AG09319 (cell line): ENCODE data around the gene KCND2.
"Not testable (repeated sequence)": the region's sequence is repeated elsewhere in the genome, so short reads cannot be mapped to it uniquely, and the experiment has no call there.

Source experiments
- DNase-seq: peaks from one replicate; pipeline ENCODE4 v3.0.0-alpha.2; 2010; ENCODE audit warnings: low read depth; ENCODE audit errors: extremely low read depth
- TF ChIP-seq, protein P1 (sequence below): IDR thresholded peaks from 2 replicates; pipeline ENCODE4 v1.5.1; 2011; ENCODE audit warnings: low read depth, mild to moderate bottlenecking, inconsistent platforms, low read length, moderate library complexity

KCND2 gene

GRCh38 chr7:120539321-120539720 is 266.3 kb downstream of the KCND2 start:
- no peak for DNase-seq
- TF ChIP-seq, protein P1, sequence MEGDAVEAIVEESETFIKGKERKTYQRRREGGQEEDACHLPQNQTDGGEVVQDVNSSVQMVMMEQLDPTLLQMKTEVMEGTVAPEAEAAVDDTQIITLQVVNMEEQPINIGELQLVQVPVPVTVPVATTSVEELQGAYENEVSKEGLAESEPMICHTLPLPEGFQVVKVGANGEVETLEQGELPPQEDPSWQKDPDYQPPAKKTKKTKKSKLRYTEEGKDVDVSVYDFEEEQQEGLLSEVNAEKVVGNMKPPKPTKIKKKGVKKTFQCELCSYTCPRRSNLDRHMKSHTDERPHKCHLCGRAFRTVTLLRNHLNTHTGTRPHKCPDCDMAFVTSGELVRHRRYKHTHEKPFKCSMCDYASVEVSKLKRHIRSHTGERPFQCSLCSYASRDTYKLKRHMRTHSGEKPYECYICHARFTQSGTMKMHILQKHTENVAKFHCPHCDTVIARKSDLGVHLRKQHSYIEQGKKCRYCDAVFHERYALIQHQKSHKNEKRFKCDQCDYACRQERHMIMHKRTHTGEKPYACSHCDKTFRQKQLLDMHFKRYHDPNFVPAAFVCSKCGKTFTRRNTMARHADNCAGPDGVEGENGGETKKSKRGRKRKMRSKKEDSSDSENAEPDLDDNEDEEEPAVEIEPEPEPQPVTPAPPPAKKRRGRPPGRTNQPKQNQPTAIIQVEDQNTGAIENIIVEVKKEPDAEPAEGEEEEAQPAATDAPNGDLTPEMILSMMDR = no peak

DNA sequence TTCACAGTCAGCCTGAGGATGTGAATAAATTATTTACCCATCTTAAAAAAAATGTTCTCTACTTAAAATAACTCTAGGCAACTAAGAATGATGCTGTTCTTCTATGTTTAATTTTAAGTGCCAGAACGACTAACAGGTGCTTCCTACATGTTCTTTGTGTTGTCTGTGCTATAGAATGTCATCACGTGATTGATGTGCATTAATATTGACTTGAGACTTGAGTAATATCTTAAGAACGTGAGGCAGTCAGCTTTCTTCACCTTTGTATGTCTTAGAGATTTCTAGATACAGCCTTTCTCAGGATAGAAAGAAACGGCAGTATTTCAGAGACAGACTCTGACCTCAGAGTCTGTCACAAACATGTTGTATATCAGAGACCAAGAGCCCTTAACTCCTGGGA is 274.6 kb downstream of the KCND2 start:
- TF ChIP-seq, protein P1 = no peak
- DNase-seq = no peak

DNA sequence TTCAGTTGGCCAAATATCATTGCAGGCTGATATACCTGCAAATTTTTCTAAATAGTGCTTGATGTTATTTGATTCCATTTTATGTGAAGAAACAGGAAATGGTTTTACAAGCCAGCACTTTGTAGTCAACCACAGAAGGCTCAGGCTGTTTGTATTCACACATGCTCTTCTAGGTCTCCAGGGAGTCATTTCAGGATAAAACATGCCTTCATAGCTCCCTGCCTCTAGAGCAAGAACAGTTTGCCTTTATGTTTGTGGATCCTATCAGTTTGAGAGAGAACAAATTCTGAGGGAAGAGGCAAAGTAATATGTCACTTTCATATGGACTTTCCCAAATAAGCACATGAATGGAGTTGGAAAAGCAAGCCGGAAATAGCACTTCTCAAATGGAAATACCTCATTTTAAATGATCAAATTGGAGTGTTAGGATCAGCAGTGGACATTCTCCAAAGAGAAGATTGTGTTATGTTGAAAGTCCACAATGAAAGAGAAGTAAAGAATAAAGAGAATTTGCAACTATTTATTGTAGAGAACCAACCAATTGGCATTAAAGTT is 277.6 kb downstream of the KCND2 start:
- DNase-seq = no peak
- TF ChIP-seq, protein P1 = no peak

GRCh38 chr7:120553491-120553890 is 280.5 kb downstream of the KCND2 start:
- DNase-seq = no peak
- TF ChIP-seq, protein P1 = no peak

DNA sequence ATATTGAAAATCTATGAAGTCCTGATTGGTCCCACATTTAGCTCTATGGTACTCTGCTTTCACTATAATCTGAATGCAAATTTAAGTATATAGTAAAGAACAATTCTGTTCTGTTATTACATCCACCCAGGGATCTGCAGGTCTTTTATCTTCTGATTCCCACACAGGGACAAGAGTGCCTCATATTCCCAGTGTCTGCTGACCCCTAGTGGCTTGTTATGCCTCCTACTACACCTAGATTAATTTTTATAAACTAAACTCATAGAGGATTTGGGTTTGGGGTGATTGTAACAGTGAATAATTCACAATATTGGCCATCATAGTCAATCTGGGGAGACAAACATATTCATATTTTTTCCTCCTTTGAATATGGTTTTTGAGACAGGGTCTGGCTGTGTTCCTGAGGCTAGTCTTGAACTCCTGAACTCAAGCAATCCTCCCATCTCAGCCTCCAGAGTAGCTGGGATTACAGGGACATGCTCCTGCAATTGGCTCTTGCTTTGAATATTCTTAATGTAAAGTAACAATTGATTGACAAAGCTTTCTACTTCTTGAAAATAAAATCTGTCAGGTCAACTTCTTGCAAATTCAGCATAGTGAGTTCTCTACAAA is 282.1 kb downstream of the KCND2 start:
- TF ChIP-seq, protein P1 = peak; percentile 59
- peak; percentile 7 for DNase-seq

DNA sequence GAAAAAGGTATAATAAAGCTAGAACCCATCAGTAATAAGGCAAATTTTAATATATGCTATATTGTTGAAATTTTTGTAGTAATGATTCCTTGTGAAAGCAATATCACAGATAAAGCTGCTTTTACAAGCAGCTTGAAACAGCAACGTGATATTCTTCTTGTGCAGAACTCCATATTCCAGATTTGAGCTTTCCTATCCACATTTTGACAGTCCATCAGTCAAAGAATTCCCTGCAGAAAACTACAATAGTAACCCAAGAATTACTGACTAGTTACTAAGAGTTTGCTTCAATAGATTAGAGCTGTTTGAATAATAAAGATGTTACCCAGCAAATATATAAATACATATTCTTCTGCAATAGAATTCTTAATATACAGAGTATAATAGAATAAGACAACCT is 291.2 kb downstream of the KCND2 start:
- TF ChIP-seq, protein P1 = no peak
- no peak for DNase-seq

GRCh38 chr7:120567204-120567603 is 294.2 kb downstream of the KCND2 start:
- TF ChIP-seq, protein P1 = no peak
- DNase-seq = no peak

DNA sequence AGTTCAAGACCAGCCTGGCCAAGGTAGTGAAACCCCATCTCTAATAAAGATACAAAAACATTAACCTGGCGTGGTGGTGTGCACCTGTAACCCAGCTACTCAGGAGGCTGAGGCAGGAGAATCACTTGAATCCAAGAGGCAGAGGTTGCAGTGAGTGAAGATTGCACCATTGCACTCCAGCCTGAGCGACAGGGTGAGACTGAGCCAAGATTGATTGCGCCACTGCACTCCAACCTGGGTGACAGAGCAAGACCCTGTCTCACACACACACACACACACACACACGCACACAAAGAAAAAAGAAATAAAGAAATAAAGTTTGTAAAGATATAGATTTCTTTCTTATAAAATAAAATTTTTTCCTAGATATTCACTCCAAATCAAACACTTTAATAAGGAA is 305.7 kb downstream of the KCND2 start:
- not testable (repeated sequence) for DNase-seq
